ENCODE data around the gene DSG1. TPM values are rescaled to one million over a fixed set of nuclear protein-coding genes. Genes with fewer than 3 reads are reported as not detected.

The DSG1 gene
- total and polyA plus RNA-seq, 7 experiments from 2014 or later, result not detected

DNA sequence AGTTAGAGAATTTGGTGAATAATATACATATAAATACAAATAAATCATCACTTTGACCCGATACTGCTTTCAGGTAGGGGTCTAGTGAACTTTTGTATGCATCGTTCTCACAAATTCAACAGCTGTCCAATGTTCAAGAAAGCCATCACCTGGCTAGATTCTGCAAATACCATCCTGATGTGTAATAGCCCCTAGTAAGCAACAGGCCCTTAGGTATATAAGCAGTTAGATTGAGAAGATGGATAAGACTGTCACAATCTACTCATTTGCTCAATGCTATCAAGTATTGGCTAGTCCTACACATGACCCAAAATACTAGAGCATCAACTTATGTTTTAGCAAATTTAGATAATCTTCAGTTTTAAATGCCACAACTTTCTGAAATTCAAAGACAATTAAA, 20.7 kb upstream of the DSG1 start:
- H3K27me3 Mint-ChIP-seq, result no peaks in the 10 kb centered on the region
- H3K9me3 Mint-ChIP-seq, result peaks cover 0 to 15% (median 8%) of the 10 kb centered on the region in 11 donors
- H3K4me3 Mint-ChIP-seq, result no peak overlapping the region
- Histone ChIP-seq H3K27ac (ENCODE audit: low read depth, low read length) (no peak overlapping the region), H3K9me3 (ENCODE audit: control insufficient read depth in 2 of 3, low read length in 3 of 3) (peaks cover 0 to under 1% (median 0%) of the 10 kb centered on the region in 3 experiments), H3K4me3 (ENCODE audit: low read length) (no peak overlapping the region), H3K4me1 (ENCODE audit: control insufficient read depth in 2 of 2, insufficient read depth in 2 of 2, low read length in 2 of 2) (no peaks in the 10 kb centered on the region), H3K27me3 (ENCODE audit: control insufficient read depth in 2 of 2, insufficient read depth in 2 of 2, low read length in 2 of 2) (no peaks in the 10 kb centered on the region), H3K36me3 (ENCODE audit: control insufficient read depth in 2 of 3, insufficient read depth in 3 of 3, low read length in 3 of 3) (no peaks in the 10 kb centered on the region)
- ATAC-seq (no peak), DNase-seq (no peak)
- no peaks in the 10 kb centered on the region for H3K36me3 Mint-ChIP-seq
- CTCF ChIA-PET, result no interaction called here
- no peak overlapping the region for H3K27ac Mint-ChIP-seq
- POLR2A ChIA-PET, result no interaction called here
- H3K4me1 Mint-ChIP-seq, result no peaks in the 10 kb centered on the region
- intact Hi-C loops (cut with micrococcal nuclease), result no loop called here

DNA sequence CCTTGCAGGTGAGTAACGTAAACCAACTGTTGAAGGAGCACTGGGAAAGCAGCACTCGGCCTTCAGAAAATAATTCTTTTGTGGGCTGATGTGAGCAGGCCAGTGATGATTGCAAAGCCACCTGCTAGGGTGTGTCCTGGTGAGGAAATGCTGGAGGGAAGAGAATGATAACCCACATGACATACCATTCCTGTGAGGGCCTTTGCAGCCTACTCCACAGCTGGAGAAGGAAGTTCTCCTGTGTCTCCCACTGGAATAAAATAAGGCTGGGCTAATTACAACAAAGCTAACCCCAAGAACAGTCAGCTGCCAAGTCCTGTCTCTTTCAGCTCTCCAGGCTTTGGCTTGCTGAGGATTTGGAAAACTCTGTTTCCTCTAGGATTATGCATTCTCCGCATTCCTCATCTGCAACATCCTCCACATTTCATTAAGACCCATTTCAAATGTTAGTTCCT, 16.7 kb upstream of the DSG1 start:
- Mint-ChIP-seq H3K27me3 (no peaks in the 10 kb centered on the region), H3K4me3 (no peak overlapping the region), H3K27ac (no peak overlapping the region), H3K36me3 (no peaks in the 10 kb centered on the region), H3K9me3 (peaks cover 0 to 7% (median 0%) of the 10 kb centered on the region in 11 donors), H3K4me1 (no peaks in the 10 kb centered on the region)
- intact Hi-C loops (cut with micrococcal nuclease), result no loop called here
- Histone ChIP-seq H3K4me1 (ENCODE audit: control insufficient read depth in 2 of 2, insufficient read depth in 2 of 2, low read length in 2 of 2) (no peaks in the 10 kb centered on the region), H3K27ac (ENCODE audit: low read depth, low read length) (no peak overlapping the region), H3K36me3 (ENCODE audit: control insufficient read depth in 2 of 3, insufficient read depth in 3 of 3, low read length in 3 of 3) (no peaks in the 10 kb centered on the region), H3K27me3 (ENCODE audit: control insufficient read depth in 2 of 2, insufficient read depth in 2 of 2, low read length in 2 of 2) (no peaks in the 10 kb centered on the region), H3K9me3 (ENCODE audit: control insufficient read depth in 2 of 3, low read length in 3 of 3) (no peaks in the 10 kb centered on the region), H3K4me3 (ENCODE audit: low read length) (no peak overlapping the region)
- ChIA-PET POLR2A (no interaction called here), CTCF (no interaction called here)
- DNase-seq (no peak), ATAC-seq (no peak)

DNA sequence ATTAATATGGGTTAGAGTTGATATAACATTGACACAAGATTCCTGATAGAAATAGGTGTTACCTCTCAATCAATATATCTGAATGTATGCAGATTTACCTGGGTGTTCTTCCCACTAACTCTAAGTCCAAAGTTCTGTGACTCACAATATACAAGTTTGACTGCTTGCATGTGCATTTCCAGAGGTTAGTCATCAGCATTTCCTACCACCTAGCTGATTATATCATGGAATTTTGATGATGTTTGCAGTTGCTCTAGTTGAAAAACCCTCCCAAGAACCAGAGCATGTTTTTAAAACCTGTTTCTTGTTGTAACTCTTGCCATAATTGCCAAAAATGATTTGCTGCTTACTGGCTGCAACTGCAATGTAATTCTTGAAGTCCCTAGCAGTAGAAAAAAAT, 15.0 kb upstream of the DSG1 start:
- Histone ChIP-seq H3K27me3 (ENCODE audit: control insufficient read depth in 2 of 2, insufficient read depth in 2 of 2, low read length in 2 of 2) (no peaks in the 10 kb centered on the region), H3K9me3 (ENCODE audit: control insufficient read depth in 2 of 3, low read length in 3 of 3) (no peaks in the 10 kb centered on the region), H3K4me3 (ENCODE audit: low read length) (no peak overlapping the region), H3K4me1 (ENCODE audit: control insufficient read depth in 2 of 2, insufficient read depth in 2 of 2, low read length in 2 of 2) (no peaks in the 10 kb centered on the region), H3K36me3 (ENCODE audit: control insufficient read depth in 2 of 3, insufficient read depth in 3 of 3, low read length in 3 of 3) (no peaks in the 10 kb centered on the region), H3K27ac (ENCODE audit: low read depth, low read length) (no peak overlapping the region)
- no peak for ATAC-seq
- Mint-ChIP-seq H3K27ac (no peak overlapping the region), H3K4me1 (no peaks in the 10 kb centered on the region), H3K36me3 (no peaks in the 10 kb centered on the region), H3K27me3 (no peaks in the 10 kb centered on the region), H3K9me3 (peaks cover 0 to 7% (median 0%) of the 10 kb centered on the region in 11 donors), H3K4me3 (no peak overlapping the region)
- DNase-seq, result no peak
- ChIA-PET CTCF (no interaction called here), POLR2A (no interaction called here)
- intact Hi-C loops (cut with micrococcal nuclease), result no loop called here

DNA sequence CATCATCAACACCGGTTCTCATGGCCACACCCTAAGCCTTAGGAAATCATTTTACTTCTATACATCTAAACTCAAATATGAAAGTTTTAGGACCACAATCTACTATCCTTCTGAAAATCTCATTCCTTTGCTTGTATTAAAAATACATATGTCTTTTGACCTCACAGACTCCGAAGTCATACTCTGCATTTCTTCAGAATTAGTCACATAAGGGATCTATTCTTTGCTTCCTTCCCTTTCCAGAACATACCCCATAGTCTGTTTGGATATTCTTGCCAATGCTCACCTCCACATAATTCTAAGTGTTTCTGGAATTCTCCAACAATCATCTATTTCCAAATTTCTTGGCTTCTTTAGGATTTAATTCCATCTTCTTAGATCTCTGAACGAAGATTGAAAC, 14.2 kb upstream of the DSG1 start:
- Histone ChIP-seq H3K27ac (ENCODE audit: low read depth, low read length) (no peak overlapping the region), H3K27me3 (ENCODE audit: control insufficient read depth in 2 of 2, insufficient read depth in 2 of 2, low read length in 2 of 2) (no peaks in the 10 kb centered on the region), H3K9me3 (ENCODE audit: control insufficient read depth in 2 of 3, low read length in 3 of 3) (no peaks in the 10 kb centered on the region), H3K4me3 (ENCODE audit: low read length) (no peak overlapping the region), H3K36me3 (ENCODE audit: control insufficient read depth in 2 of 3, insufficient read depth in 3 of 3, low read length in 3 of 3) (no peaks in the 10 kb centered on the region), H3K4me1 (ENCODE audit: control insufficient read depth in 2 of 2, insufficient read depth in 2 of 2, low read length in 2 of 2) (no peaks in the 10 kb centered on the region)
- Mint-ChIP-seq H3K36me3 (no peaks in the 10 kb centered on the region), H3K27me3 (no peaks in the 10 kb centered on the region), H3K4me3 (no peak overlapping the region), H3K9me3 (peaks cover 0 to 7% (median 0%) of the 10 kb centered on the region in 11 donors), H3K4me1 (no peaks in the 10 kb centered on the region), H3K27ac (no peak overlapping the region)
- ChIA-PET POLR2A (no interaction called here), CTCF (no interaction called here)
- intact Hi-C loops (cut with micrococcal nuclease), result no loop called here
- DNase-seq (no peak), ATAC-seq (no peak)

DNA sequence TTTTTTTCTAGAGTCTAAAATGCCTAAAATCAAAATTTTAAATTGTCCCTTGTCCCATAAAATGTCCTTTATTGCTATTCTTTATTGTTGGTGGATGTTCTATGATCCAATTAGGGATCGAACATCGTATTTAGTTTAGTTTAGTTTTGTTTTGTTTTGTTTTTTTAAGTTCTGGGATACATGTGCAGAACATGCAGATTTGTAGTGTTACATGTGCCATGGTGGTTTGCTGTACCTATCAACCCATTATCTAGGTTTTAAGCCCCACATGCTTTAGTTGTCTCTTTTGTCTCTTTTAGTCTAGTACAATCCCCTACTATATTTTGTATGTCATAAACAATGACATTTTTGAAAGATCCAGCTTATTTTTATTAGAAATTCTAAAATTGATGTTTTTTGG, 8.8 kb upstream of the DSG1 start:
- ATAC-seq (no peak), DNase-seq (no peak)
- H3K36me3 Mint-ChIP-seq, result no peaks in the 10 kb centered on the region
- H3K4me3 Mint-ChIP-seq, result no peak overlapping the region
- POLR2A ChIA-PET, result no interaction called here
- H3K9me3 Mint-ChIP-seq, result peaks cover 0 to 11% (median 4%) of the 10 kb centered on the region in 11 donors
- H3K27me3 ChIP-seq (ENCODE audit: control insufficient read depth in 2 of 2, insufficient read depth in 2 of 2, low read length in 2 of 2), result no peaks in the 10 kb centered on the region
- CTCF ChIA-PET, result no interaction called here
- H3K9me3 ChIP-seq (ENCODE audit: control insufficient read depth in 2 of 3, low read length in 3 of 3), result no peaks in the 10 kb centered on the region
- H3K27me3 Mint-ChIP-seq, result no peaks in the 10 kb centered on the region
- no peaks in the 10 kb centered on the region for H3K36me3 ChIP-seq (ENCODE audit: control insufficient read depth in 2 of 3, insufficient read depth in 3 of 3, low read length in 3 of 3)
- intact Hi-C loops (cut with micrococcal nuclease), result no loop called here
- H3K4me1 ChIP-seq (ENCODE audit: control insufficient read depth in 2 of 2, insufficient read depth in 2 of 2, low read length in 2 of 2), result no peaks in the 10 kb centered on the region
- no peak overlapping the region for H3K27ac ChIP-seq (ENCODE audit: low read depth, low read length)
- H3K27ac Mint-ChIP-seq, result no peak overlapping the region
- no peak overlapping the region for H3K4me3 ChIP-seq (ENCODE audit: low read length)
- H3K4me1 Mint-ChIP-seq, result no peaks in the 10 kb centered on the region

DNA sequence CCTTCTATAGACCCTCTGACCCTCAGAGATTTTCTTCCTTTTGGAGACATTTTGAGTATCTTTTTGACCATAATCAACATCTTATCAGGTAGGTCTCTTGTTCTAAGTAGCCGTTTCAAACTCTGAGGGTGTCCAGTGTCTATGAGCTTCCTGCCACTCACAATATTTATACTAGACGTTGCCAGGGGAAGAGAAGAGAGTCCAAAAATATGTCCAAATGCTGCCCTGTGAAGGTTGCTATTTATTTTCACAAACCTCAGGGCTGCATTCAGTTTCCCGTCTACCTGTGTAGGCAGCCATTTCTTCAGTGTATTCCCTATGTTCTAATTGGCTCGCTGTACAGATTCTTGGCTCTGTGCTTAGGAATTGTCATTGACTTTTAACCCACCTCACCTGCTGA, 986 bp upstream of the DSG1 start:
- intact Hi-C loops (cut with micrococcal nuclease), result no loop called here
- ATAC-seq, result no peak
- no peaks in the 10 kb centered on the region for H3K9me3 ChIP-seq (ENCODE audit: control insufficient read depth in 2 of 3, low read length in 3 of 3)
- H3K27me3 Mint-ChIP-seq, result no peaks in the 10 kb centered on the region
- DNase-seq, result no peak
- no peak overlapping the region for H3K27ac Mint-ChIP-seq
- ChIA-PET CTCF (no interaction called here), POLR2A (no interaction called here)
- no peaks in the 10 kb centered on the region for H3K27me3 ChIP-seq (ENCODE audit: control insufficient read depth in 2 of 2, insufficient read depth in 2 of 2, low read length in 2 of 2)
- H3K36me3 ChIP-seq (ENCODE audit: control insufficient read depth in 2 of 3, insufficient read depth in 3 of 3, low read length in 3 of 3), result no peaks in the 10 kb centered on the region
- H3K4me3 ChIP-seq (ENCODE audit: low read length), result no peak overlapping the region
- no peak overlapping the region for H3K4me3 Mint-ChIP-seq
- H3K27ac ChIP-seq (ENCODE audit: low read depth, low read length), result no peak overlapping the region
- H3K4me1 Mint-ChIP-seq, result no peaks in the 10 kb centered on the region
- H3K36me3 Mint-ChIP-seq, result no peaks in the 10 kb centered on the region
- H3K9me3 Mint-ChIP-seq, result peaks cover 0 to 2% (median 0%) of the 10 kb centered on the region in 11 donors
- no peaks in the 10 kb centered on the region for H3K4me1 ChIP-seq (ENCODE audit: control insufficient read depth in 2 of 2, insufficient read depth in 2 of 2, low read length in 2 of 2)

DNA sequence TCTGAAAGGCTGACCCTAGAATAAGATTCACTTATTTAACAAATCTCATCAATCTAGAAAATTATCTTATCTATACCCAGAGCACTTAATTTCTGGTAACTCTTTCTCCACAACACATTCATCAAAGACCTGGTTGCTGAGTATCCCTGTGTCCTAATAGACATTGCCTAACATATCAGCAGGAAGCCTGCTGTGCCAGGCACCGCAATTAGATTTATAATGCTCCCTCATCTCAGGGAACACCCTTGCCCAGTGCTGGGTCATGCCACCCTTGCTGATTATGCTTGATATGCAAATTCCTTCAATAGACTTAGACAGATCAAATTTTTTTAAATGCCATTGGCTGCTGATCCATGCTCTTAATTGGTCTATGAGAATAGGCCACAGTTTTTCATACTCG, 3.8 kb downstream of the DSG1 start:
- no peak overlapping the region for H3K4me3 ChIP-seq (ENCODE audit: low read length)
- no peak for ATAC-seq
- H3K4me1 Mint-ChIP-seq, result no peaks in the 10 kb centered on the region

More for the DNA sequence above, 3.8 kb downstream of the DSG1 start:
- Histone ChIP-seq H3K4me1 (ENCODE audit: control insufficient read depth in 2 of 2, insufficient read depth in 2 of 2, low read length in 2 of 2) (no peaks in the 10 kb centered on the region), H3K36me3 (ENCODE audit: control insufficient read depth in 2 of 3, insufficient read depth in 3 of 3, low read length in 3 of 3) (no peaks in the 10 kb centered on the region), H3K27ac (ENCODE audit: low read depth, low read length) (no peak overlapping the region), H3K9me3 (ENCODE audit: control insufficient read depth in 2 of 3, low read length in 3 of 3) (no peaks in the 10 kb centered on the region), H3K27me3 (ENCODE audit: control insufficient read depth in 2 of 2, insufficient read depth in 2 of 2, low read length in 2 of 2) (no peaks in the 10 kb centered on the region)
- no peak overlapping the region for H3K27ac Mint-ChIP-seq
- H3K27me3 Mint-ChIP-seq, result peaks cover 0 to 3% (median 0%) of the 10 kb centered on the region in 5 donors
- CTCF ChIA-PET, result no interaction called here
- no peak for DNase-seq
- peaks cover 0 to 3% (median 0%) of the 10 kb centered on the region in 5 donors for H3K36me3 Mint-ChIP-seq
- POLR2A ChIA-PET, result no interaction called here
- intact Hi-C loops (cut with micrococcal nuclease), result no loop called here
- no peak overlapping the region for H3K4me3 Mint-ChIP-seq
- H3K9me3 Mint-ChIP-seq, result peaks cover 0 to 9% (median 2%) of the 10 kb centered on the region in 11 donors
